ENCODE measurements around the gene TBX6.

GRCh38 chr16:30113031-30113710, 21.4 kb upstream of the TBX6 start, which contains the start of gene GDPD3:
- TF ChIP-seq POLR2AphosphoS5 (IDR thresholded peaks at IDR 0.05; ENCODE audit: borderline replicate concordance, low read depth, low read length) (no peak), EZH2 (IDR thresholded peaks at IDR 0.05) (no peak)

Data from SK-N-MC (cell line).